GM18909 (cell line): ENCODE measurements around the gene PTPRN2.
"Not testable (repeated sequence)": the region's sequence is repeated elsewhere in the genome, so short reads cannot be mapped to it uniquely, and the experiment has no call there.

Experiments used
- ATAC-seq: cut with Tn5 transposase; IDR thresholded peaks from one replicate; pipeline ENCODE4 v1.9.1; 2021; ENCODE audit warnings: mild to moderate bottlenecking; ENCODE audit not compliant: unreplicated experiment, poor library complexity

PTPRN2 gene

GRCh38 chr7:157609516-157609915, 978.1 kb downstream of the PTPRN2 start:
- ATAC-seq: no peak

DNA sequence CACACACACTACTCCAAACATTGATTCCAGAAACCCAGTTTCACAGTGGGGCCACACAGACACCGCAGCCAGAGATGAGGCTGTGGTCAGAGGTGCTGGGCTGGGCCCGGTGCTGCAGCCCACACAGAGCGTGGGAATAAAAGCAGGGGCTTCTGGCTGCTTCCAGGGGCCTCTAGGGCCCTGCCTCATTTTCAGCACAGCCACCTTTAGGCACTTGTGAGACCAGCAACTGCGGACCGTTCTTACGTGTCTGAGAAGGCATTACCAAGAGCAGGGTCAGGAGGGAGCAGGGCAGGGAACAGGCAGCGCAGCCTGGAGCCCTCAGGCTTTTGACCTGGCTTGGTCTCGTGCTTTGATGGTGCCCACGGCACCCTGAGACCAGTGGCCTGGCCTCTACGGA, 980.4 kb downstream of the PTPRN2 start:
- ATAC-seq: no peak

DNA sequence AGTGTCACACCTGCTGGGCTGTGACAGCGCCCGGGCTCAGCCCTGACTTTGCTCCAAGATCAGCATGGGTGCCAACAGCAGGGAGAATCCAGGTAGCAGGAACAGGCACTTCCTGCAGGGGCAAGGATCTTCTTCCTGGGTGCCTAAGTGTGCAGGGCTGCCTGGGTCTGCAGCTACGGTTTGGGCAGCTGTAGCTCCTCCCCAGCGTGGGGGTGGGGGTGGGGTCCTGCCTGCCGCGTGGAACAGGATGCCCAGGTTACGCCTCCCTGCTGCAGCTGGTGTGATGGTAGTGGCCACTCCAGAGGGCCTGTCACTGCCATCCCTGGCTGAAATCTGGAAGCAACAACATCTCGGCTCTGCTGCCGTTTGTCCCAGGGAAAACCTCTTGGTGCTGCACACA, 981.5 kb downstream of the PTPRN2 start:
- ATAC-seq: no peak

GRCh38 chr7:157605638-157606037, 982.0 kb downstream of the PTPRN2 start:
- no peak for ATAC-seq

DNA sequence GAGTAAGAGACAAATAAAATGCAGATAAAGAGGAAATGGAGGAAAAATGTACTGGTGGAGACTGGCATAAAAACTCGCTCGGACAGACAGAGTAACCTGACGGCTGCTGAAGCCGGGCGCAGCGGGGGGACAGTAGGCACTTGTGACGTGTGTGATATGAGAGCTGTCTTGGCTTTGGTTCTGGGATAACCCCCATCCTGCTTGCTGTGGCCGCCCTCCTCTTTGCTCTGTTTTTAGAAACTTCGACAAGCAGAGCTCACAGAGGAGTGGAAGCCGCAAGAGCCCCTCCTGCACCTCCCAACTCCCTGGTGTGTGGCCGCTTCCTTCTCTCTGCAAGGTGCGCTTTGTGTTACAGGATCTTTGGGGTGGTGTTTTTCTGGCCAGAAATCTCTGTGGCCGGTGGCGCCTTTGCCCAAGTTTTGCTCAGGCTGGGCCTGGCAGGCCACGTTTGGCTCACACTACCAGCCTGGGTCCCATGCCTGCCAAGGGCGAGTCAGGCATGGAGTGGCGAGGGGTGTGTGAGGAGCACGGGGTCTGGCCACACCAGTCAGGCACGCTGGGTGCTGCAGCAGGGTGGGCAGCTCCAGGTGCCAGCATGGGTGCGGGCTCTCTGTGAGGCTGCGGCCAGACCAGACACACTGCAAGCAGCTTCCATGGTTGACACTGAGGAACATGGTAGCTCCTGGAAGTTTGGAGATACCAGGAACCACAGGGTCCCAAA, 982.8 kb downstream of the PTPRN2 start:
- no peak for ATAC-seq

DNA sequence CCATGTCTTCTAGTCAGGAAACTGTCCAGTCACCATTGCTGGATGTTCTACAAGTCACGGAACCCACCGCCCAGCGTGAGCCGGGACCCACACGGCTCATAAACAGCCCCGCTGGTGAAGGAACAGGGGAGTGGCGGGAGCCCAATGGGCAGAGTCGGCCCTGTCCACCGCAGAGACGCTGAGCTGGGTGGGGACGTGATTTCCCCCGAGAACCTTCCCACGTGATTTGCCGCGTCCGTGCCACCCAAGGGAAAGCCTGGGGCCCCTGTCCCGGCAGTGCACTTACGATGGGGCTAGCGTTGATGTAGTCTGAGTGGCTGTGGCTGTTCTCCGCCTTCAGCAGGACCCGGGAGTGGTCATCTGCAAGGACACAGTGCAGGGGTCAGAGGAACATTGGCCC, 983.9 kb downstream of the PTPRN2 start:
- no peak for ATAC-seq

DNA sequence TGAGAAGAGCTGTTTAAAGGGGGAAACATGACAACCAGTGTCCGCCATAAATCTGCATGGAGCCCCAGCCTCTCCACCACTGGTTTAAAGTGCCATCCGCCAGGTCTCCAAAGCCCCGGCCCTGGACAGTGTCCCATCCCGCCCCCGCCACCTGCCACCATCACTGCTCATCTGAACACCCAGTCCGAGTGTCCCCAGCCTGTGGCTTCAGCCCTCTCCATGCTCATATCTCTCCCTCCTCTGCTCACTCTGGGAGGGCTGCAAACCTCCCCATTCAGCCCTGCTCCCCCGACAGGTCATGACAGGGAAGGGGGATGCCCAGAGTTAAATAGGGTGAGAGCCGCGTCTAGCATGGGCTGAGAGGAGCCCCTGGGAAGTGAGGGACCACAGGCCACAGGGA, 984.6 kb downstream of the PTPRN2 start:
- no peak for ATAC-seq

DNA sequence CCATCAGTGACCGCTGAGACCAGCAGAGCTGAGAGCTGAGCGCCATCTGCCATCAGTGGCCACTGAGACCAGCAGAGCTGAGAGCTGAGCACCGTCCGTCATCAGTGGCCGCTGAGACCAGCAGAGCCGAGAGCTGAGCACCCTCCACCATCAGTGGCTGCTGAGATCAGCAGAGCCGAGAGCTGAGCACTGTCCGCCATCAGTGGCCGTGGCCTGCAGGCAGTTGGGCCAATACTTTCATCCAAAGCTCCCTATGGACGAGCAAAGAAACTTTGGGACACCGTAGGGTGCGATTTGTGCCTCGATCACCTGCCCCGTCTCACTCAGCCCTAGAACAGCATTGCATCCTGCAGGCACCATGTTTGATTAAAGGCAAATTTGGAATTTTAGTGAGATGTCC, 985.0 kb downstream of the PTPRN2 start:
- no peak for ATAC-seq

GRCh38 chr7:157602156-157602555, 985.5 kb downstream of the PTPRN2 start:
- ATAC-seq: no peak

GRCh38 chr7:157601530-157601929, 986.1 kb downstream of the PTPRN2 start:
- no peak for ATAC-seq

DNA sequence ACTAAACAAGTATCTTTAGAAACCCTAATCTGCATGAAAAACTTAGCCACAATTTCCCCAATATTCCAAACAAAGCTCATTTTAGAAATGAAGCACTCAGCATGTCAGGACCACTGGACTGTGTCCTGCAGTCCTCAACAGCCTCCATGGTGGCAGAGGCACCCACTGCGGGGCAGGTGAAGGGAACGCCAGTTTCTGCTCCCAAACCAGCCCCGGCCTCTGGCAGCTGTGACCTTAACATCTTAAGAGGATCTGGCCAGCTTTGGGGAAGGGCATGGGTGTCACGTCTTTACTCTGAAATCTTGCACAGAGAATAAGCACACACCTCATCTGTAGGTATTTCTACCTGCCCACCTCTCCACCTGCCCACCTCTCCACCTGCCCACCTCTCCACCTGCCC, 988.1 kb downstream of the PTPRN2 start:
- ATAC-seq: no peak

- ATAC-seq: no peak
Measured at GRCh38 chr7:157597562-157597961, 990.1 kb downstream of the PTPRN2 start.

- ATAC-seq: no peak
Measured at GRCh38 chr7:157596881-157597280, 990.7 kb downstream of the PTPRN2 start.

GRCh38 chr7:157596471-157596870, 991.2 kb downstream of the PTPRN2 start:
- ATAC-seq: no peak

GRCh38 chr7:157596026-157596425, 991.6 kb downstream of the PTPRN2 start:
- no peak for ATAC-seq

GRCh38 chr7:157595086-157595855, 992.4 kb downstream of the PTPRN2 start:
- no peak for ATAC-seq

DNA sequence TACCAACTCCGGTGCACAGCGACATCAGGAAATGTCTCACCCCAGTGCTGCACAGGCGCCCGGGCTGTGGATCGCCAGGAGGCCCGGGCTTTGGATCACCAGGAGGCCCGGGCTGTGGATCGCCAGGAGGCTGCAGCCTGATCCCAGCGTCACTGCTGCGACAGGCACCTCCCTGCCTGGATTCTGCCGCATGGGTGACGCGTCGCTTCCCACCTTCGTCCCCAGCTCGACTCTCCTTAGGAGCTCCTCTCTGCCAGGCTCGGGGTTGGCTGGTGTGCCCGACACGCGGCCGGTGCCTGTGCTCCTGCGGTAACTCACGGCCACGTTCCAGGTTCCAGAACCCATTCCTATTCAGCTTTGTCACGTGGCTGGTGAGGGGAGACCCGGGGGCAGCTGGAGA, 993.3 kb downstream of the PTPRN2 start:
- no peak for ATAC-seq

DNA sequence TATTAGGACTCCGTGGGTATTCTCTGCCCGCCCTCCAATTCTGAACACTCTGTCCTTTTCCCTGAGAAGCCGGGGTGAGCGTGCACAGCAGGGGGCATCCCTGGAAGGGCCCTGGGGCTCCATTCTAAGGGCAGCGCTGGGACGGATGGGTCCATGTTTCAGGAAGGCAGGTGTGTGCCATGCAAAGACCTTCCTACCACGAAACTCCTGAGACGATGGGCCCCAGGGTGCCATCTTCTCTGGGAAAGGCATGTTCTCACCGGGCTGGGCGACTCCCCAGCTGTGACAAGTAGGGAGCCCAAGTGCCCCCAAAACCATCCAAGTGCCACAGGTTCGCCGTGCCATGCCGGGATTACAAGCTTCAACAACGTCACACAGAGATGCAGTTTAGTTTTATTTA, 994.1 kb downstream of the PTPRN2 start:
- ATAC-seq: no peak

DNA sequence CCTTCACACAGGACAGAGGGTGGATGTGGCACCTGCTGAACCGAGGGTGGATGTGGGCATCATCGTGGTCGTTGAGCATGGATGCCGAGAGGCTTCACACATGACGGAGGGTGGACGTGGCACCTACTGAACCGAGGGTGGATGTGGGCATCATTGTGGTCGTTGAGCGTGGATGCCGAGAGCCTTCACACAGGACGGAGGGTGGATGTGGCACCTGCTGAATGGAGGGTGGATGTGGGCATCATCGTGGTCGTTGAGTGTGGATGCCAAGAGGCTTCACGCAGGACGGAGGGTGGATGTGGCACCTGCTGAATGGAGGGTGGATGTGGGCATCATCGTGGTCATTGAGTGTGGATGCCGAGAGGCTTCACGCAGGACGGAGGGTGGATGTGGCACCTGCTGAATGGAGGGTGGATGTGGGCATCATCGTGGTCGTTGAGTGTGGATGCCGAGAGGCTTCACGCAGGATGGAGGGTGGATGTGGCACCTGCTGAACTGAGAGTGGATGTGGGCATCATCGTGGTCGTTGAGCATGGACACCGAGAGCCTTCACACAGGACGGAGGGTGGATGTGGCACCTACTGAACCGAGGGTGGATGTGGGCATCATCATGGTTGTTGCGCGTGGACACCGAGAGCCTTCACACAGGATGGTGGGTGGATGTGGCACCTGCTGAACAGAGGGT, 994.8 kb downstream of the PTPRN2 start:
- ATAC-seq: not testable (repeated sequence)

DNA sequence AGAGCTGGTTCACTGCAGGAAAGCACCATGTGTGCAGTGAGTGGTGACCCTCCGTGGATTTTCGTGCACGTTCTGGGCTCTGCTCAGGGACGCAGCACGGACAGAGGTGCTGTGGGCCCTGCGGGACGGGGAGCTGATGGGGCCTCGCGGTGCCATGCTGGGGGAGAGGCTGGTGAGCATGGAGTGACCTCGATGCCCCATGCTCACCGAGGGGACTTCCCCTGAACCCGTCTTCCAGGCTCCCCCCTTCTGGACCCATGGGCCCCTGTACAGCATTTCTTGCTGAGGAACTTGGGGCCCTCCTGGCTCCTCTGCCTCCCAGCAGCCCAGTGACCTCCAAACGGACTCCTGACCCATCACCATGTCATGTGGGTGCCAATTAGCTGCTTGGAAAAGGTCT, 997.1 kb downstream of the PTPRN2 start:
- no peak for ATAC-seq

GRCh38 chr7:157589680-157590079, 997.9 kb downstream of the PTPRN2 start:
- ATAC-seq: no peak
